Caco-2 (cell line): ENCODE data around the gene MFSD1. TPM values are rescaled to one million over a fixed set of nuclear protein-coding genes. Genes with fewer than 3 reads are reported as not detected.

Experiments
- BruUV-seq: library from RNA; stranded (reverse); fragments of 400-500 nt; replicated peaks from 2 replicates; lab custom pipeline; 2021; lab: Mats Ljungman, UMichigan
- CTCF ChIA-PET: fragments of 300-600 bp; sonication (Branson Sonifier 250); formaldehyde crosslinking; loops from one replicate; lab custom pipeline; 2022; ENCODE audit warnings: antibody characterized with exemption; lab: Charles Lee
- POLR2A ChIA-PET: fragments of 300-600 bp; sonication (Branson Sonifier 250); formaldehyde crosslinking; loops from one replicate; lab custom pipeline; 2022; ENCODE audit warnings: antibody characterized with exemption; lab: Charles Lee
- DNase-seq, 2 experiments: peaks; one replicate each; pipeline versions ENCODE4 v3.0.0 to v3.0.0-alpha.2; 2020 to 2022
- H3K27me3 ChIP-seq: replicated peaks from 2 replicates; pipeline ENCODE4 v1.6.0; 2011; ENCODE audit warnings: low read length; ENCODE audit not compliant: control insufficient read depth, insufficient read depth
- H3K36me3 ChIP-seq: 2 replicates; pipeline ENCODE4 v1.5.1; 2011; ENCODE audit warnings: low read length; ENCODE audit not compliant: control insufficient read depth, insufficient read depth
- H3K4me1 ChIP-seq: fragments of 250-450 bp; sonication (Bioruptor Pico); 2 replicates; pipeline ENCODE4 v1.5.1; 2020; ENCODE audit warnings: mild to moderate bottlenecking
- H3K4me3 ChIP-seq: 2 replicates; pipeline ENCODE4 v1.5.1; 2011; ENCODE audit warnings: low read depth, mild to moderate bottlenecking, control low read depth, low read length
- H3K9me3 ChIP-seq: fragments of 250-450 bp; sonication (Bioruptor Pico); 2 replicates; pipeline ENCODE4 v1.5.1; 2020; ENCODE audit warnings: mild to moderate bottlenecking, moderate library complexity
- H3K27ac Mint-ChIP-seq: one replicate; pipeline ENCODE4 v1.8.0; 2022; ENCODE audit warnings: mixed read lengths; ENCODE audit not compliant: unreplicated experiment
- H3K27me3 Mint-ChIP-seq: one replicate; pipeline ENCODE4 v1.8.0; 2022; ENCODE audit warnings: mixed read lengths; ENCODE audit not compliant: insufficient read depth, unreplicated experiment
- H3K36me3 Mint-ChIP-seq: one replicate; pipeline ENCODE4 v1.8.0; 2022; ENCODE audit warnings: mild to moderate bottlenecking, mixed read lengths; ENCODE audit not compliant: insufficient read depth, unreplicated experiment
- H3K4me1 Mint-ChIP-seq: one replicate; pipeline ENCODE4 v1.8.0; 2022; ENCODE audit warnings: low read depth, mixed read lengths; ENCODE audit not compliant: unreplicated experiment
- H3K4me3 Mint-ChIP-seq: one replicate; pipeline ENCODE4 v1.8.0; 2022; ENCODE audit warnings: mild to moderate bottlenecking, moderate library complexity, mixed read lengths; ENCODE audit not compliant: unreplicated experiment
- H3K9me3 Mint-ChIP-seq: one replicate; pipeline ENCODE4 v1.8.0; 2022; ENCODE audit warnings: mixed read lengths; ENCODE audit not compliant: unreplicated experiment
- intact Hi-C: fragments of 100-400 bp; cut with micrococcal nuclease; formaldehyde crosslinking; loops from one replicate; pipeline ENCODE4 v1.10.0; 2022; ENCODE audit not compliant: unreplicated experiment
- total RNA-seq: library from RNA; stranded (reverse); gene quantifications from 2 replicates; pipeline ENCODE4 v1.2.3, GENCODE V29; 2022
- TF ChIP-seq, protein P1 (sequence below), 2 experiments: fragments of 200-600 bp in 1 of 2; IDR thresholded peaks; 1 replicate in 1 of 2; 2 replicates in 1 of 2; pipeline versions ENCODE4 v1.5.1 to v1.8.0; 2011 to 2022; ENCODE audit warnings: antibody characterized with exemption in 1 of 2, control low read depth in 1 of 2, inconsistent platforms in 1 of 2, low read depth in 1 of 2, low read length in 1 of 2, mild to moderate bottlenecking in 1 of 2, moderate library complexity in 1 of 2; ENCODE audit not compliant: insufficient read depth in 1 of 2, severe bottlenecking in 1 of 2, unreplicated experiment in 1 of 2

Gene MFSD1
- total RNA-seq, 1 experiment from 2014 or later, result 16.9 TPM

DNA sequence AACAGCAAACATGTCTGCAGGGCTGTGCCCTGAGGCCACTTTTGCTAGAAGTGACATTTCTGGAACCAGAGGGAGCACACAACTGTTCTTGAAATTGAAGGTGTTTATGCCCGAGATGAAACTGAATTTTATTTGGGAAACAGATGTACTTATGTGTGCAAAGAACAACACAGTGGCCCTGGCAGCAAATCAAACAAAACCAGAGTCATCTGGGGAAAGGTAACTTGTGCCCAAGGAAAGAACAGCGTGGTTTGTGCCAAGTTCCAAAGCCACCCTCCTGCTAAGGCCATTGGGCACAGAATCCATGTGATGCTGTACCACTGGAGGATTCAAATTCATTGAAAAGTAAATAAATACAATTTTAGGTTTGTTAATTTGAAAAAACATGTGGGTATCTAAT, 38.4 kb upstream of the MFSD1 start:
- intact Hi-C loops, result no loop called here
- no peak for DNase-seq
- CTCF ChIA-PET, result no interaction called here
- BruUV-seq, result no TSS peak
- TF ChIP-seq, protein P1, sequence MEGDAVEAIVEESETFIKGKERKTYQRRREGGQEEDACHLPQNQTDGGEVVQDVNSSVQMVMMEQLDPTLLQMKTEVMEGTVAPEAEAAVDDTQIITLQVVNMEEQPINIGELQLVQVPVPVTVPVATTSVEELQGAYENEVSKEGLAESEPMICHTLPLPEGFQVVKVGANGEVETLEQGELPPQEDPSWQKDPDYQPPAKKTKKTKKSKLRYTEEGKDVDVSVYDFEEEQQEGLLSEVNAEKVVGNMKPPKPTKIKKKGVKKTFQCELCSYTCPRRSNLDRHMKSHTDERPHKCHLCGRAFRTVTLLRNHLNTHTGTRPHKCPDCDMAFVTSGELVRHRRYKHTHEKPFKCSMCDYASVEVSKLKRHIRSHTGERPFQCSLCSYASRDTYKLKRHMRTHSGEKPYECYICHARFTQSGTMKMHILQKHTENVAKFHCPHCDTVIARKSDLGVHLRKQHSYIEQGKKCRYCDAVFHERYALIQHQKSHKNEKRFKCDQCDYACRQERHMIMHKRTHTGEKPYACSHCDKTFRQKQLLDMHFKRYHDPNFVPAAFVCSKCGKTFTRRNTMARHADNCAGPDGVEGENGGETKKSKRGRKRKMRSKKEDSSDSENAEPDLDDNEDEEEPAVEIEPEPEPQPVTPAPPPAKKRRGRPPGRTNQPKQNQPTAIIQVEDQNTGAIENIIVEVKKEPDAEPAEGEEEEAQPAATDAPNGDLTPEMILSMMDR (IDR thresholded peaks at IDR 0.05; ENCODE audit: insufficient read depth in 1 of 2, low read depth in 1 of 2, low read length in 1 of 2, severe bottlenecking in 1 of 2, unreplicated experiment in 1 of 2), result no peak
- H3K27ac Mint-ChIP-seq, result no peak overlapping the region
- Histone ChIP-seq H3K9me3 (no peaks in the 10 kb centered on the region), H3K4me1 (peaks cover 20% of the 10 kb centered on the region), H3K27me3 (no peaks in the 10 kb centered on the region), H3K4me3 (no peak overlapping the region), H3K36me3 (no peaks in the 10 kb centered on the region)
- H3K27me3 Mint-ChIP-seq, result no peaks in the 10 kb centered on the region
- H3K4me1 Mint-ChIP-seq, result peaks cover 16% of the 10 kb centered on the region
- POLR2A ChIA-PET, result no interaction called here
- no peaks in the 10 kb centered on the region for H3K36me3 Mint-ChIP-seq
- H3K4me3 Mint-ChIP-seq, result no peak overlapping the region
- peaks cover 9% of the 10 kb centered on the region for H3K9me3 Mint-ChIP-seq

DNA sequence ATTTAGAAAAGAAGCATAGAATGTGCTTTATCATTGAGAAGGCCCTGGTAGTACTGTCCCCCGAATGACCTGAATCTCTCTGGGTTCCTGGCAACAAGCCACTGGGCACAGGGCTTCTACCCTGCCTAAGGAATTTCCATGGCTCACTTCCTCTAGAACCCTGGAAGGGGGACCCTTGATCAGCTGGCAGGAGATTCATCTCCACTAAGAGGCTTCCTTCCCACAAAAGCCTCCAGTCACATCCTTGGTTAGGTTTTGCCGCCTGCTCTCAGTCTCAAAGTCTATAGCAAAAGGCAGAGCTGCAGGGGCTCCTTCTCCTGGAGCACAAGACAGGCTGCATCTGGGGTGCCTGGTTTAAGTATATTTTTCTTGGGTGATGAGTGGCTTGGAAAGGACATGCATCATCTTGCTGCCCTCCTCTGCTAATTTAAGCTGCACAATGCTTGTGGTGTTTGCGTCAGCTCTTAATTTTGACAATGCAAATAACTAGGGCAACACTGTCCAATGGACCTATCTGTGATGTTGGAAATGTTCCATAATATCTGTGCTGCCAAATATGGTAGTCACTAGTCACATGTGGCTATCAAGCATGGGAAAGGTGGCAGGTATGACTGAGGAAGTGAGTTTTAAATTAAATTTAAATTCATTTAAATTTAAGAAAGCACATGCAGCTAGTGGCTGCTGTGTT, 36.2 kb upstream of the MFSD1 start:
- intact Hi-C loops, result no loop called here
- CTCF ChIA-PET, result interaction anchor here (0.6 kb wide), 1 partner anchor 1124 kb away, joined by 3 read pairs; no protein-coding TSS in a partner anchor

DNA sequence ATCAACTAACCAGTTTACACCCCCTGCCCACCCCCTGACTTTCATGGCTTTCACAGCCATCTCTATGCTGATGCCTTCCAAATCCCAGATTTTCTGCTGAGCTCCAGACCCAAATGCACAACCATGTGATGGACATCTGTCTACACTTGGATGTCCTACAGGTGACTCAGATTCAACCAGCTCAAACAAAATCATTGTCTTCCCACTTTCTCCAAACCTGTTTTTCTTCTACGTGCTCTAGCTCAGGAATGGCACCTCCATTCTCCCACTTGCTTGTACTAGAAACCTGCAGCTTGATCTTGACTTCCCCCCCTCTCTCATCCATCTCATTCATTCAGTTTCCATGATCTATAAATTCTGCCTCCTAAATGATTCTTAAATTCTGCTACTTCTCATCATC, 35.5 kb upstream of the MFSD1 start:
- intact Hi-C loops, result no loop called here
- DNase-seq, result no peak
- Mint-ChIP-seq H3K4me3 (no peak overlapping the region), H3K27me3 (no peaks in the 10 kb centered on the region), H3K36me3 (no peaks in the 10 kb centered on the region), H3K27ac (peak overlapping the region; percentile 55), H3K4me1 (peaks cover 40% of the 10 kb centered on the region), H3K9me3 (peaks cover 9% of the 10 kb centered on the region)
- CTCF ChIA-PET, result interaction anchor here (0.7 kb wide), 1 partner anchor 39 kb away, joined by 3 read pairs; no protein-coding TSS in a partner anchor
- H3K27me3 ChIP-seq, result no peaks in the 10 kb centered on the region
- peaks cover 46% of the 10 kb centered on the region for H3K4me1 ChIP-seq
- BruUV-seq, result no TSS peak
- no peaks in the 10 kb centered on the region for H3K9me3 ChIP-seq
- TF ChIP-seq, protein P1 (IDR thresholded peaks at IDR 0.05; ENCODE audit: insufficient read depth in 1 of 2, low read depth in 1 of 2, low read length in 1 of 2, severe bottlenecking in 1 of 2, unreplicated experiment in 1 of 2), result no peak
- POLR2A ChIA-PET, result no interaction called here
- no peaks in the 10 kb centered on the region for H3K36me3 ChIP-seq
- H3K4me3 ChIP-seq, result no peak overlapping the region

More for the DNA sequence above, 36.2 kb upstream of the MFSD1 start:
- H3K36me3 Mint-ChIP-seq, result no peaks in the 10 kb centered on the region
- H3K4me3 ChIP-seq, result no peak overlapping the region
- H3K27ac Mint-ChIP-seq, result no peak overlapping the region
- peaks cover 40% of the 10 kb centered on the region for H3K4me1 ChIP-seq
- no TSS peak for BruUV-seq
- no peaks in the 10 kb centered on the region for H3K36me3 ChIP-seq
- H3K27me3 ChIP-seq, result no peaks in the 10 kb centered on the region
- no peaks in the 10 kb centered on the region for H3K27me3 Mint-ChIP-seq
- H3K9me3 Mint-ChIP-seq, result peaks cover 9% of the 10 kb centered on the region
- H3K4me3 Mint-ChIP-seq, result no peak overlapping the region
- peaks cover 39% of the 10 kb centered on the region for H3K4me1 Mint-ChIP-seq
- no peaks in the 10 kb centered on the region for H3K9me3 ChIP-seq
- DNase-seq, result no peak
- TF ChIP-seq, protein P1 (IDR thresholded peaks at IDR 0.05; ENCODE audit: insufficient read depth in 1 of 2, low read depth in 1 of 2, low read length in 1 of 2, severe bottlenecking in 1 of 2, unreplicated experiment in 1 of 2), result no peak
- POLR2A ChIA-PET, result no interaction called here
